GM18499 (cell line): ENCODE data around the gene TSPAN18.

Experiments used
- ATAC-seq: cut with Tn5 transposase; IDR thresholded peaks from one replicate; pipeline ENCODE4 v1.9.1; 2021; ENCODE audit warnings: moderate number of reproducible peaks; ENCODE audit not compliant: insufficient read depth, unreplicated experiment

The TSPAN18 gene

GRCh38 chr11:44903518-44903917, 176.8 kb downstream of the TSPAN18 start:
- no peak for ATAC-seq

DNA sequence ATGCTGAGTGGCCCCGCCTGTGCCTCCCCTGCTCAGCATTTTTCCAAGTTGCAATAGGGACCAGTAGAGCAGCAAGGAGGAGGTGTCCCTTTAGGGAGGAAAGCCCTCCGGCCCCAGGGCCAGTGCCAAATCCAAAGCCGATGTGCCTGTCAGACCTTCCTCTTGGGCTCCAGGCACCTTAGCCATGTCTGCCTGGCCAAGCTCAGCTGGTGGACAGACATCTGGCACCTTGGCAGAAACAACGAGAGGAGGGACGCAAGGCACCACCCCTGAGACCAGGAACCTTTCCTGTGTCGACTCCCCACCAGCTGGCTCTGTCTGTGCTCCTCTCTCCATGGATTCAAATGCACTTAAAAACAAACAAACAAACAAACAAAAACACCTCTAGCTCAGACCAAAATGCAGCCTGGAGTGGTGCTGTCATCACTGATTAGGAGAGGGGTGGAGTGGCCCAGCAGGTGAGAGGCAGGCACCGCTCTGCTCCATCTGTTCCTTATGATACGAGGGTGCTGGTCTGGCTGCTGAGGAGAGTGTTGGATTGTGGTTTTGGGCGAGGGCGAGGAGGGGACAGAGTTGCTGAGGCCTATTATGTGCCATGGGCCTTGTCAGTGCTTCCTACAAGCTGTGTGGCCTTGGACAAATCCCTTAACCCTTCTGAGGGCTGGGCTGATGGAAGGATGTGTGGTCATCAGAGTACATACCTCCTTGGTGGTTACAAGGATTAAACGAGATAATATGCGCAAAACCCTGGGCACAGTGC, 177.7 kb downstream of the TSPAN18 start:
- no peak for ATAC-seq

- no peak for ATAC-seq
Measured at GRCh38 chr11:44905131-44905866, 178.5 kb downstream of the TSPAN18 start.

DNA sequence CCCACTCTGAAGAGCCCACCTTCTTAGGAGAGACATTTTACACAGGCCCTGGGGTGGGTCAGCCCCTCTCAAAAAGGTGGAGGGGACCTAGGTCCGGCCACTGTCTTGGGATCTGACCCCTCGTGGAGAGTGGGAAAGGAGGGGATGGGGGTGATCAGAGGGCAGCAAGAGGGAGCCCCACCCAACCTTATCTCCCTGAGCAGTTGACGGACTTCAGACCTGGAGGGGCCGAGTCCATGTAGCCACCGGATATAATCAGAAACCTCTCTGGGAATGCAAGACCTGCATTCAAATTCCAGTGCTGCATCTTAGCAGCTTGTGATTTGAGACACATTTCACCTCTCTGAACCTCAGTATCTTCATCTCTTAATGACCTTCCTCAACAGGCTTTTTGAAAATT, 179.9 kb downstream of the TSPAN18 start:
- no peak for ATAC-seq

GRCh38 chr11:44909557-44909956, 182.8 kb downstream of the TSPAN18 start:
- ATAC-seq, result no peak

DNA sequence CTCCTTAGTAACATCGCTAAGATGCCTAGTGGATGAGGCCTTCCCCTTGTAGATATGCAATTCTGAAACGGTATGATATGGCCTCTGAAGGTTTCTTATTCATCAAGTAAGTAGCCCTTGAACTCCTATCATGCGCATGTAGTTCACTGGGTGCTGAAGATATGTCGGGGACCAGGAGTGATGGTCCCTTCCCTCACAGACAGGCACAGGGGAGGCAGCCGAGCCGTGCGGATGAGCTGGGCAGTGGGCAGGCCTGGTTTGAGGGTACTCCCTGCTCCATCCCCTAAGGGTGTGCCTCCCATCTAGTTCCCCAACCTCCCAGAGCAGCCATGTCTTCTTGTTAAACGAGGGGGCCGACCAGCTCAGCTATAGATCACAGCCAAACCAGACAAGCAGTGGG, 183.8 kb downstream of the TSPAN18 start:
- no peak for ATAC-seq

- no peak for ATAC-seq
Measured at GRCh38 chr11:44911029-44911814, 184.5 kb downstream of the TSPAN18 start.

DNA sequence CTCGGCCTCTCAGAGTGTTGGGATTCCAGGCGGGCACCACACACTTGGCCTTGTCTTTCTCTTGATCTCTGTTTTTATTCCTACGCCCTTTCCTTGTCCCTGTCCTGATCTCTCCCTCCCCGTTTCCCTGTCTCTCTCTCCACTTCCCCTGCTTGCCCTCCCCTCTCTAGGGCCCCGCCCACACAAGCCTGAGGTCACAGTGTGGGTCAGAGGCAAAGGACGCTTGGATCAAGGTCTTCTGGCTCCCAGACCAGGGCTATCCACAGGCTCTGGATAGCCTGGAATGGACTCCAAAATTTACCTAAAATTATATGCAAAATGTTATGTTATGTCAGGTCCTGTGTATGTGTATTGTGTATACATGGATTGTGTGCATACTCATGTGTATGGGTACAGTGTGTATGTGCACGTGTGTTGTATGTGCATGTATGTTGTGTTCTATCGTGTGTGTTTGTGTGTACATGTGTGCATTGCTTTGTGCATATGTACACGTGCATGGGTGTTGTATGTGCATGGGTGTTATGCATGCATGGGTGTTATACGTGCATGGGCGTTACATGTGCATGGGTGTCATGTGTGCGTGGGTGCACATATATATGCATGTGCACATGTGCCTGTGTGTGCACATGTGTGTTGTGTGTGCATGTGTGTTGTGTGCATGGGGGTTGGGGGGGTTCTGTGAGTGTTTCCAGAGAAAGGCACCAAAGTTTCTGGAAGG, 185.7 kb downstream of the TSPAN18 start:
- no peak for ATAC-seq

GRCh38 chr11:44913502-44913901, 186.7 kb downstream of the TSPAN18 start:
- no peak for ATAC-seq

DNA sequence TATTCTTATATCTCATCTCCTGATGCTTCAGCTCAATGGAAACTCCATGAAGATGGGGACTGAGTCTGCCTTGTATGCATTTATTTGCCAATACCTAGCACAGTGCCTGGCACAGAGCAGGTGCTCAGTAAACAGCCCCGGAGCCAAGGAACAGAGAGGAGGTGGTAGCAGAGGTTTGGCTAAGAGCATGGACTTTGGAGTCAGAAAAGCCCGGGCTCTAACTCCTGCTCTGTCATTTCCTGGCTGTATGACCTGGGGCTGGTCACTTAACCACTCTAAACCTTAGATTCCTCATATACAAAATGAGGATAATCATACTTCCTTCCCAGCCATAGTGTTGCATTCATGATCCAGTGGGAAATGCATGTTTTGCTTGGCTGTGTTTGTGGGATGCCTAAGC, 187.3 kb downstream of the TSPAN18 start:
- ATAC-seq, result no peak

DNA sequence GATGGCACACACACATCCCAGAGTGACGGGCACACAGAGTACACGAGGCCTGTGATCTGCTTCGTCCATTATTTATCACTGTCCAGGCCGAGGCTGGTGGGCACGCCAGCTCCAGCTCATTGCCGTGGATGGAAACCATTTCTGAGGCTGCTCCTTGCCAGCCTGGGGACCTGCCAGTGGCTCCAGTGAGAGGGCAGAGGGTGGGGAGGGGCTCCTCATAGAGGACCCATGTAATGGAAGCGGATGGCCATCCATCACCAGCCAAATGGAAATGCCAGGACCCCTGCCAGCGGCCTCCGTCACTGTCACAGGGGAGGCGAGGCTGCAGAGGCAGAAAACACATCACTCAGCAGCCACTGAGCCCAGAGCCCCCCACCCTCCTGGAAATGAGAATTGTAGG, 188.2 kb downstream of the TSPAN18 start:
- no peak for ATAC-seq

GRCh38 chr11:44915621-44916020, 188.9 kb downstream of the TSPAN18 start:
- ATAC-seq, result no peak

- no peak for ATAC-seq
Measured at GRCh38 chr11:44916331-44916730, 189.6 kb downstream of the TSPAN18 start.

DNA sequence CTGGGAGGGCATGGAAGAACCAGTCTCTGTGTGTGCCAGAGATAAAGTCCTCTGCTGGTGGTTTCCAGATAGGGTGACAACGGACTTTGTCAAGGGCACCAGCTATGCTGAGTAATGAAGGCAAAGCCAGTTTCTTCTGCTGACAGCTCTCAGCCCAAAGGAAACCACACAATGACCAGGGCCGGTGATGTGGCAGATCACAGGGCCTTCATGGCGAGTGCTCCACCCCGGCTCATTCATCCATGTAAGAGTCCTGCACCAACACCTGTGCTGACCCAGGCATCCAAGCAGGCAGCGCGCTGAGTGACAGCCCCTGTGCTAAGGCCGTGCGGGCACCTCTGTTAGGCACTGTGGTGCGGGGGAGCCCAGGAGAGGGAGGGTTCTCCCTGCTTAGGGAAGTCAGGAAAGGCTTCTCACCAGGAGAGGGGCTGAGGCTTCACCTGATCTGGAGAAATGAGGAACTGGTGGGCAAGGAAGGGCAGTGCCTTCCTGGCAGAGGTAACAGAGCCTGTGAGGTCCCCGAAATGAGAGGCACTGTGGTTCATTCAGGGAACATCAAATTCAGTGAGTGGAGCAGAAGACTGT, 190.1 kb downstream of the TSPAN18 start:
- ATAC-seq, result no peak

GRCh38 chr11:44917741-44918140, 191.0 kb downstream of the TSPAN18 start:
- ATAC-seq, result no peak

GRCh38 chr11:44920451-44920850, 193.7 kb downstream of the TSPAN18 start:
- ATAC-seq, result no peak

GRCh38 chr11:44923115-44923514, 196.4 kb downstream of the TSPAN18 start:
- ATAC-seq, result no peak

GRCh38 chr11:44923806-44924205, 197.0 kb downstream of the TSPAN18 start:
- no peak for ATAC-seq

GRCh38 chr11:44926036-44926435, 199.3 kb downstream of the TSPAN18 start:
- ATAC-seq, result no peak

- no peak for ATAC-seq
Measured at GRCh38 chr11:44927174-44927661, 200.5 kb downstream of the TSPAN18 start.
